Fibroblast of skin of right biceps (primary cell): ENCODE data around the gene DPF3.

ENCODE experiments used
- DNase-seq: peaks from one replicate; pipeline ENCODE4 v3.0.0-alpha.2; 2013

DPF3 gene

DNA sequence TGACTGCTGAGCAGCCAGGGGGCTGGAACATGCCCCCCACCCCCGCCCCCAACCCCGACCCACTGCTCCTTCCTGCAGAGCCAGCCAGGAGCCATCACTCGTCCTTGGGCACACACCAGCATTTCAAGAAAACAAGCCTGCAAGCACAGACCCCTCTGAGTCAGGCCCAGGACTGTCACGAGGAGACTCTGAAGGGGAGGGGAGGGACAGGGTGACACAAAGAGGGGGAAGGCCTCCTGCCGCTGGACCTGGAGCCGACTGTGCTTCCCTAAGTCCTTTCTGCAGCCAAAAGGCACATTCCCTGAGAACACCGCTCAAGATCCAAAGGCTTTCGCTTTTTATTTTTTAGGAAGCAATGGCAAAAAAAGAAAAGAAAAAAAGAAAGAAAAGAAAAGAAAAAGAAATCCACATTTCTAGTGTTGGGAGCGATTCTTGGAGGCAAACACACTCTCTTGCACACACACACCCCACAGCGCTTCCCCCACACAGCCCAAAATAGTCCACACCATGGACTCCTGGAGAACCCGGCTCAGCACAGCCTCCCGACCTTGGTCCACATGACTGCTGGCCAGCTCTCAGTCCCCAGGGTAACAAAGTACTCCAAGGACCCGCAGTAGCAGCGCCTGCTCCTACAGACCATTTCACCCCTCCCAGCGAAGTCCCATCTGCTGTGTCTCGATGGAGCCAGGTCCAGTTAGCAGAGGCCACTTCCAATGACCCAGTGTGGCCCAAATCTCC lies 101.7 kb downstream of the DPF3 start:
- peak; percentile 20 for DNase-seq

DNA sequence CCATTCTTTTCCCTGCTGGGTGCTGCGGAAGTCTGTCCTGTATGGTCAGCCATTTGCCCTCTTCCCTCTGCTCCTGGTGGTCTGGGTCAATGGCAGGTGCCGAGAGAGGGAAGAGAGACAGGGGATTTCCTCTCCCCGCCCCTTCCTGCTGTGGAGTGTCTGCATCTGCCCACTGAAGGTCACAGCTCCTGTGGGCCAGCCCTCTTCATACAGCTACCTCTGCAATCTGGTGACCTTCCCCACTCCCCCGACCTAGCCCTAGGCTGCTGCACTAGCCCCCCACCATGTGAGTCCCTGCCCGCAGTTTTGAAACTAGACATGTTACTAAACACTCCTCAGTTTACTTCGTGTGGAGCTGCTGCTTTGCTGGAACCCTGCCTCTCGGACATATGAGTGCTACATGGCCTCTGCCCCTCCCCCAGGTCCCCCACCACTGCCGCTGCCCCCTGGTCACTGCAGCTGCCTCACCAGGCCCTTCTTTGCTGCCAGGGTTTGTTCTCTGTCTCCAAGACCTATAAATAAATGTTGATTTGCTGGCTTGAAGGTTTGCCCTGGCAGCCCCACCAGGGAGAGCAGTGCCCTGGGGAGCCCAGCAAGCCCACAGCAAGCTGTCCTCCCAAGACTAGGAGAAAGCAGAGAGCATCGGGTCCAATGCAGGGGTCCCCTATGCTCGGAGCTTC lies 102.9 kb downstream of the DPF3 start:
- no peak for DNase-seq

GRCh38 chr14:72788972-72789728 lies 104.8 kb downstream of the DPF3 start:
- DNase-seq = no peak

DNA sequence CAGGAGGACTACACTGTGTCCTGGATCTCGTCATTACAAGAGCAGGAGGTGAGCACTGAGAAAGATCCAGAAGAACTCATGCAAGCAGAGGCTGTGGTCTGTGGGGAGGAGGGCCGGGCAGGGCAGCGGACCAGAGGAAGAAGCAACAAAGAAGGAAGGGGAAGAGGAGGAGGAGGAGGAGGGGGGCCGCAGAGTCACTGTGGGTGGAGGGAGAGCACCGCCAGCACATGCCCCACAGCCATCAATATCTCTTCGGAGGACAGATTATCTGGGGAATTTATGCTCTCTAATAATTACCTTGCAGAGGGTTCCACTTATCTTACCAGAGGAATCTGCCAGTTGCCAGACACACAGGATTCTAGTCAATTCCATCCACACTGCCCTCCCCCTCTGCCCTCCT lies 105.6 kb downstream of the DPF3 start:
- DNase-seq = no peak

- no peak for DNase-seq
Measured at GRCh38 chr14:72787841-72788240, 106.1 kb downstream of the DPF3 start.

DNA sequence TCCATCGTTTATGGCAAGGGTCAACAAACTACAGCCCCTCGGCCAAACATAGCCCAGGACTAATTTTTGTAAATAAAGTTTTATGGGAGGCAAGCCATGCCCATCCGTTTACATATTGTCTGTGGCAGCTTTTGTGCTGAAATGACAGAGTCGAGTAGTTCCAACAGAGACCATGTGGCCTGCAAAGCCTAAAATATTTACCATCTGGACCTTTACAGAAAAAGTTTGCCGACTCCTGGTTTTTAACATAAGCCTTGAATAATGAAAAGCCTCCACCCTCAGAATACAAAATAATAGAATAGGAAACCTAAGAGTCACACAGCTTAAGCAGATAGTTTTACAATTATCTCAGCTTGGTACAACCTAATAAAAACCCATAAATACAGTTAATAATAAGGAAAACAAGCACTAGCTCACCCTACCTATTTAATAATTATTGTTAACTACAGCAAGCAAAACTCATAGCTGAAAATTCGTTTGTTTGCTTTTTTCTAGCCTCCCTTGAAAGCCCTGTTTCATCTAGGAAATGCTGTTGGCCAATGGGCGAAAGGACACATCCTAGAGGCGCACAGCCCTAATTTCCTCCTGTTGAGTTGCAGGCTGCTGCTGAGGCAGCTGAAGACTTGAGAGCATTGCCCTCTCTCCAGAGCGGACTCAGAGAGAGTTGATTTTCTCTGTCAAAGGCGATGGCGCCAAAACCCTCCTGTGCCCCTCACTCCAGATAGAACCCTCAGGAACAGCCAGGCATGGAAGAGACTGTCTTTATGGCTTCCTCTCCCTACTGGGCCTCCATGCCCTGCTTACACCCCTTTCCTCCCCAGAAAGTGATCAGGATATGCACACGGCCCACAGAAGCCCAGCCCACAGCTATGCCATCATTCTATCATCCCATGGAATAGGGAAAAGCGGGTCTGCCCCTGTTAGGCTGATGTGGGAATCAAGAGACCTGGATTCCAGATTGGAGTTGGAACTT lies 107.2 kb downstream of the DPF3 start:
- DNase-seq = no peak

DNA sequence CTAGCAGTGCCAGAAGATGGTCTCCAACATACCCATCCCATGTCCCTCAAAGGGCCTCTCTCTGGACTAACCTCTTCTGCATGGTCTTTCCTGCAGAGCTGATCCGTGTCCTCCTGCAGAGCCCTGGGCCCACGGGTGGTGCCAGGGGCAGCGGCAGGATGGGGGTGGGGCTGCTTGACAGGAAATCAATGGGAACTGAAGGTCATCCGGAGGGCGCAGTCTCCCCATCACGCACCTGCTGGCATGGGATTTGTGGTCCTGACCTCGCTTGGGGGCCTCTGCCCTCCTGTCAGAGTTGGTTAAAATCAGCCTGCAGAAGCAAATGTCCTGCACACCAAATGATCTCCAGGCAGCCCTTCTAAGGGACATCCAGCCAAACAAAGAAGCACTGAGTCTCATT lies 110.2 kb downstream of the DPF3 start:
- no peak for DNase-seq

- DNase-seq = no peak
Measured at GRCh38 chr14:72782817-72783216, 111.1 kb downstream of the DPF3 start.

DNA sequence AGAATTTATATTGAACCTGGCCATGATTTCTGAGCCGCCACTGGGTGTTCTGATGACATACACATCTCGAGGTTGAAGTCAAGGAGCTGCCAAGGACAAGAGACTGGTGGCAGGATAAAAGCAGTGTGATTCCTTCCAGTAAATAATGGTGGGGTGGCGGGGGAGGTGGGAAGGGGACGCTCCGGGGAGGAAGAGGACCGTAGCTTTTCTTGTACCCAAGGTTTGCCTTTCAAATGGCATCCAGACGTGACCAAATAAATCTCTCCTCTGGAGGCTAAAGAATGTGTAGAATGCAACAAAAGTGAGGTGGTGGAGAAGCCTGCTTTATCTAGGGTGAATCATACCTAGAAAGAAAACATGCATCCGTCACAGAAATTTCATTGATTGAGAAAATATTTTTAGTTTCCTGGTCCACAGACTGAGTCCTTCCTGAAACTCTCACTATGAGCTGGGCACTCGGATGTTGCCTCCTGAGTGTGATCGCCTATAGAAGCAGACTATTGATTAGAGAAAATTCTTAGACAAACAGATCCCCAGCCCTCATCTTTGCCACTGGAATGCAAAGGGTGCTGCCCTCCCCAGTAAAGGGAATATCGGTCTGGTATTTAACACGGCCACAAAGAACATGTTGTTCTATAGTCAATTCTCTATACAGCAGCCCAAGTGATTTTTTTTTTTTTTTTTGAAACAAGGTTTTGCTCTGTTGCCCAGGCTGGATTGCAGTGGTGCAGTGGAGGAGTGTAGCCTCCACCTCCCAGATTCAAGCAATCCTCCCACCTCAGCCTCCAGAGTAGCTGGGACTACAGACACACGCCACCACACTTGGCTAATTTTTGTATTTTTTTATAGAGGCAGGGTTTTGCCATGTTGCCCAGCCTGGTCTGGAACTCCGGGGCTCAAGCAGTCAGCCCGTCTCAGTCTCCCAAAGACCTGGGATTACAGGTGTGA lies 112.1 kb downstream of the DPF3 start:
- peak; percentile 91 for DNase-seq

GRCh38 chr14:72780751-72781150 lies 113.2 kb downstream of the DPF3 start:
- DNase-seq = peak; percentile 85

DNA sequence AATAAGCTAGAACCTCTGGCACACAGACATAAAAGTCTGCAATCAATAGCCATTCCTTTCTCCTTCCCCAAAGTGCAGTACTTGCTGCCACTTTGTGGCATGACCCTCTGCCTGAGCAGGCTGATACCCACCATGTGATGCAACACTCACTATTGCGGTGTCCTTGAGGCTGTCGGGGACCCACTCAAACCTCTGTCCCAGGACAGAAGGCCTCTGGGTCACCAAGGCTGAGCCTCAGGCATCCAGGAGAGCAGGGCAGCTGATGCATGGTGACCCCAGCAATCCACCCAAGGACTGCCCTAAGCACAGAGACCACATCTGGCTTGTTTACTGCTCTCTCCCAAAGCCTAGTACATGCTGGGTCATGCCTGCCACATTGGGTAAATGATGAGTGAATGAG lies 114.2 kb downstream of the DPF3 start:
- no peak for DNase-seq

- DNase-seq = no peak
Measured at GRCh38 chr14:72777636-72778035, 116.3 kb downstream of the DPF3 start.

DNA sequence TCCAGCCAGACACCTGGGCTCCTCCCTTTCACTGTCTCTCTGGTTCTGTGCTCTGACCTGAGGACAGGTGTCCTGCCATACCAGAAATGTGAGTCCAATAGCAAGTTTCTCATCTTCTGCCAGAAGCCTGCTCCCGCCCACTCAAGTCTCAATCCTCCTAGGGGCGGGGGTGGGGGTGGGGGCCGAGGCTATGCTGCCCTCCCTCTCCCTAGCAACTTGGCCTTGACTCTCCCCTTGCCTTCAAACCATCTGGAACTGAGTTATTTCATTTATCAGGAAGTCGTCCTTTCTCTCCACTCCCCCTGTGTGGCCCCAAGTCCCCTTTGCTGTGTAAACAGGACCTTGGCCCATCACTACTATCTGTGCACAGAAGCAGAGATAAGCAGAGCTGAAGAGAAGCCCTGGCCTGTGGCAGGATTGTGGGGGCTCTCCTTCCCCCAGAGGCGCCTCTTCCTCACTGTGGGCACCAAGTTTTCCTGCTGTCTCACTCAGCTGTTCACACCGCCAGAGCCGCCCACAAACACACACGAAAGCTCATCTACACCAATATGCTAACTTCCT lies 117.1 kb downstream of the DPF3 start:
- DNase-seq = no peak

DNA sequence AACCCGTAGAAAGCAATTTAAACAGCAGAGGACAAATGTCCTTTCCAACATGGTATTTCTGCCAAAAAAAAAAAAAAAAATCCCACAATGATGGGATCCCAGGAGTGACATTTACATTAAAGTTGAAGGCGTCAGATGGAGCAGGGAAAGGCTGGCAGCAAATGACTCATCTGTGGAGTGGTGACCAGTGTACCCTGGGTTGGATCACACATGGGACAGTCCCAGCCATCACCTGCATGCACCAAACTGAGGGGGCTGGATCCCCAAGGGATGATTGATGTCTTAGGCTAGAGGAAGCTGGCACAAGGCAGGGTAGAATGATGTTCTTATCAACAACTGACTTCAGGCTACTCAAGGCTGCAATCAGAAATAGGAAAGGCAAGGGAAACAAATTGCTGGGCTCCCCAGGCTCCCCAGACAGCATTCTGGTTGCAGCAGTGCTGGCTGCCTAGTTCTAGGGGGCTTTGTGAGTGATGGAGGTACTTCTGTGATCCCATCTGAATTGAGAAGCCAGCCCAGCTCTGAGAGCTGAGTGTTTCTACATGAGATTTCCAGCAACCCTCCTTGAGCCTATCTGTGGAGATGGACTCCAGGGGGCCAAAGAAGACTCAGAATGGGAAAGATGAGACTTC lies 117.9 kb downstream of the DPF3 start:
- no peak for DNase-seq

DNA sequence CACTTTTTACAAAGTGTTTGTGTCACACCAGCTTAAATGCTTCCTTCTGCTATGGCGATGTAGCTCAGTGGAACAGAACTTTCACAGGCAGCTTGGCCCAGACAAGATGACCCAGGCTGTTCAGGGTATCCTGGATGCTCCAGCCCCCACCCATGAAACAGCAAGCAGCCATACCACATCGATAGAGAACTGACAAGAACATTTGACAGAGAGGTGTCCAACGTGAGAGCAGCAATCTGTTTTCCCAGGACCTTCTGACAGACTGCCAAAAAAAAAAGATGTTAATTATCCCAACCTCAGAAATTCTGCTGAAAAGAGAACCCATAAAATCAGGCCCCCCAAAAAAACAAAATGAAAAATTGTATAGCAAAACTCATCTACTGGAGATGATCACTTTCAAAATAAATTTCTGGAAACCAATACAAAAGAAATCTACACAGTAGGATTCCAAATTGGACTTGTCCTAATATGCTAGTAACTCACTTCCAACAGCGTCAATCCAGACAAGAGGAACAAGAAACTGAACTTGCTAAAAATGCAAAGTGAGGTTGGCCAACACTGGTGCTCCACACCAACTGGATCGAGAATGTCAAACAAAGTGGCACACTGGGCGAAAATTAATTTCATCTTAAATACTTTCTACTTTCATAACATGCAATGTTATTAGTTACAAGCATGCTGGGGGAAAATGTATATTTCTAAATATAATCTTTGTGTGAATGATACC lies 118.8 kb downstream of the DPF3 start:
- no peak for DNase-seq

GRCh38 chr14:72774141-72774540 lies 119.8 kb downstream of the DPF3 start:
- DNase-seq = no peak

- no peak for DNase-seq
Measured at GRCh38 chr14:72771561-72771960, 122.3 kb downstream of the DPF3 start.

DNA sequence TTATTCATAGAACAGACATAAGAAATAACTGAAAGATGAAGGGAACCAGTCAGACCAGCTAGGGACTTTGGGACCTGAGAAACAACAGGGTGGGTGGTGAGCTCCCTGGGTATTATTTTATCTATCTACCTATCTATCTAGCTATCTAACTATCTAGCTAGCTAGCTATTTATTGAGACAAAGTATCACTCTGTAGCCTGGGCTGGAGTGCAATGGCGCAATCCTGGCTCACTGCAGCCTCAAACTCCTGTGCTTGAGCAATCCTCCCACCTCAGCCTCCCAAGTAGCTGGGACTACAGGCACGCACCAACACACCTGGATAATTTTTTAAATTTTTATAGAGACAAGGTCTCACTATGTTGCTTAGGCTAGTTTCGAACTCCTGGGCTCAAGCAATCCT lies 127.6 kb downstream of the DPF3 start:
- DNase-seq = no peak

DNA sequence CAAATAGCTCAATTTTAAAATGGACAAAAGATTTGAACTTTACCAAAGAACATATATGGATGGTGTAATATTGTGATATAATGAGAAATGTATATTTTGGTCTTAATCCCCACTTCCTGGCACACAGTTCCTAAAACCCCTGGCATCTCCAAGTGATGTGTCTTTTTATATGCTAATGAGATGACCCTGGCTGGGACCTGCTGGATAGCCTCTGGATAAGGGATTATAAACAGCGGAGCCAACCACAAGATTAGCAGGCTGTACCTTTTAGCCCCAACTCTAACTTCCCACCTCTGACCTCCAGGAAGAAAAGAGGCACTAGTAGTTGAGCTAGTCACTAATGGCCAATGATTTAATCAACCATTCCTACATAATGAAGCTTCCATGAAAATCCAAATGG lies 130.0 kb downstream of the DPF3 start:
- DNase-seq = no peak

GRCh38 chr14:72759670-72760069 lies 134.2 kb downstream of the DPF3 start:
- no peak for DNase-seq
